SH-SY5Y (cell line): ENCODE measurements around the gene OR11H6.

Experiments used
- GATA2 ChIP-seq: IDR thresholded peaks from 2 replicates; pipeline ENCODE4 v1.6.1; 2011; ENCODE audit warnings: mild to moderate bottlenecking, low read depth, low read length
- GATA3 ChIP-seq: IDR thresholded peaks from 2 replicates; pipeline ENCODE4 v1.6.1; 2011; ENCODE audit warnings: low read depth, mild to moderate bottlenecking, low read length, moderate library complexity

The OR11H6 gene

GRCh38 chr14:20228681-20229080 lies 5.2 kb downstream of the OR11H6 start, which contains the start of gene OR11H7:
OR11H7 (plus strand) TSS chr14:20228981.
- no peak for TF ChIP-seq GATA2
- TF ChIP-seq GATA3 = no peak

DNA sequence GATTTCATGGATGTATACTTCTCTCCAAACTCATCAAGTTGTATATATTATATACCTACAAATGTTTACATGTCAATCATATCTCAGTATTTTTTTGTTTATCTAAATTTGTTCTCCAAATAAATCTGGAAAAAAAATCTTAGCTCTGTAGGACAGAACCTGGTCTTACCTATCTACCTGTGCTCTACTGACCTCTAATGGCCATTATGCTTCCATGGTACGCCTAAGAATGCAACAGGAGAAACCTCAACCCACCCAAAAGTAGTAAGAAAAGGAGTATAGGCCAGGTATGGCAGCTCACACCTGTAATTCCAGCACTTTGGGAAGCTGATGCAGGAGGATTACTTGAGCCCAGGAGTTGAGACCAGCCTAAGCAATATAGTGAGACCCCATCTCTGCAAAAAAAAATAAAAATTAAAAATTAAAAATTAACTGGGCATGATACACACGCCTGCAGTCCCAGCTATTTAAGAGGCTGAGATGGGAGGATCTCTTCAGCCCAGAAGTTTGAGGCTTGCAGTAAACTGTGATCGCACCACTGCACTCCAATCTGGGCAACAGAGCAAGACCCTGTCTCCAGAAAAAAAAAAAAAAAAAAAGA lies 24.2 kb downstream of the OR11H6 start:
- no peak for TF ChIP-seq GATA2
- no peak for TF ChIP-seq GATA3

- TF ChIP-seq GATA2 (no peak), GATA3 (no peak)
These were observed 39.2 kb downstream of the OR11H6 start for GRCh38 chr14:20262642-20263128.

DNA sequence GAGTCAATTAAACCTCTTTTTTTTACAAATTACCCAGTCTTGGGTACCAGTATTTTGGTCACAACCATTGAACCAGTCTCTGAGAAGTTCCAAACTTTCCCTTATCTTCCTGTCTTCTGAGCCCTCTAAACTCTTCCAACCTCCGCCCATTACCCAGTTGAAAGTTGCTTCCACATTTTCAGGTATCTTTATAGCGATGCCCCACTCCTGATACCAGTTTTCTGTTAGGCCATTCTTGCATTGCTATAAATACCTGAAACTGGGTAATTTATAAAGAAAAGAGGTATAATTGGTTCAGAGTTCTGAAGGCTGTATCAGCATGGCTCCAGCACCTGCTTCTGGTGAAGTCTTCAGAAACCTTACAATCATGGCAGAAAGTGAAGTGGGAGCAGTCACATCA lies 50.6 kb downstream of the OR11H6 start:
- TF ChIP-seq GATA2 (no peak), GATA3 (no peak)
